Hindlimb muscle (tissue), 1 donor: Measurements from ENCODE around the gene TCF21. TPM values are rescaled to one million over a fixed set of nuclear protein-coding genes. Genes with fewer than 3 reads are reported as not detected.
"Not testable (repeated sequence)": the region's sequence is repeated elsewhere in the genome, so short reads cannot be mapped to it uniquely, and the experiment has no call there.

Source experiments
- DNase-seq: peaks from one replicate; pipeline ENCODE4 v3.0.0-alpha.2; 2013
- polyA plus RNA-seq: library from polyadenylated mRNA; unstranded; fragments of 120-200 nt; gene quantifications from one replicate; pipeline ENCODE4 v1.2.1, GENCODE V29; 2013; ENCODE audit not compliant: insufficient read length

Gene TCF21
- polyA plus RNA-seq, 1 donor, result 0.04 TPM

DNA sequence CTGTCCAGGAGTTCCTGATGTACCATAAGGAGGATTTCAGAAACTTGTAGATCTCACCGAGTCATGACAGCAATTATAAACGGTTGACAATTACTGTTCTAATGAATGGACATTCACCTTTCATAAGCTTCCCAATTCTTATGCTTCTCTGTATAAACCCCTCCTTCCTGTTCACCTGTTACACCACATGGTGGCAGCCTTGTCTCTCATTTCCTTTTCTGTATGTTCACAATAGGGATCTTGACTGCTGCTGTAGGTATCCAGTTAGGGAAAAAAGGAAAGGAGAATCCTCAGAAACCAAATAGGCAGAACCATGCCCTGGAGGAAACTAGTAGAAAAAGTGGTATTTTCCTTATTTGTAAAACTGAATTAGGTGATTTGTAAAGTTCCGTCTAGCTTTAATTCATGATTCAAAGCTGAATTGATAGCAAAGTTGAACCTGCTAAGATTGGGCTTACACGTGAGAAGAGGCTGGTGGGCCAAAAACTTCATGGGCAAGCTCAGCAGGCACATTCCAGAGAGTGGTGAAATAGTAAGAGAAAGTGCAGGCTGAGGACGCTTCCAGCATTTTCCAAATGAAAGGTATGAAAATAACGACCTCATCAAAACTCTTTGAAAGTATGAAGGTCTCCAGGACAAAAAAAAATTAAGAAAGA, 35.2 kb downstream of the TCF21 start:
- peak; percentile 72 for DNase-seq

DNA sequence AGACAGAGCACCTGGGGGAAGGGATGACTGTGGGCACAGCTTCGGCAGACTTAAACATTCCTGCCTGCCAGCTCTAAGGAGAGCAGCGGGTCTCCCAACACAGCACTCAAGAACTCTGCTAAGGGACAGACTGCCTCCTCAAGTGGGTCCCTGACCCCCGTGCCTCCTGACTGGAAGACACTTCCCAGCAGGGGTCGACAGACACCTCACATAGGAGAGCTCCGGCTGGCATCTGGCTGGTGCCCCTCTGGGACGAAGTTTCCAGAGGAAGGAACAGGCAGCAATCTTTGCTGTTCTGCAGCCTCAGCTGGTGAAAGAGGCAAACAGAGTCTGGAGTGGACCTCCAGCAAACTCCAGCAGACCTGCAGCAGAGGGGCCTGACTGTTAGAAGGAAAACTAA, 42.3 kb downstream of the TCF21 start:
- not testable (repeated sequence) for DNase-seq

DNA sequence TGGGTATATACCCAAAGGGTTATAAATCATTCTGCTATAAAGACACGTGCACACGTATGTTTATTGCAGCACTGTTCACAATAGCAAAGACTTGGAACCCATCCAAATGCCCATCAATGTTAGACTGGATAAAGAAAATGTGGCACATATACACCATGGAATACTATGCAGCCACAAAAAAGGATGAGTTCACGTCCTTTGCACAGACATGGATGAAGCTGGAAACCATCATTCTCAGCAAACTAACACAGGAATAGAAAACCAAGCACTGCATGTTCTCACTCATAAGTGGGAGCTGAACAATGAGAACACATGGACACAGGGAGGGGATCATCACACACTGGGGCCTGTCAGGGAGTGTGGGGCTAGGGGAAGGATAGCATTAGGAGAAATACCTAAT, 47.4 kb downstream of the TCF21 start:
- DNase-seq, result not testable (repeated sequence)

DNA sequence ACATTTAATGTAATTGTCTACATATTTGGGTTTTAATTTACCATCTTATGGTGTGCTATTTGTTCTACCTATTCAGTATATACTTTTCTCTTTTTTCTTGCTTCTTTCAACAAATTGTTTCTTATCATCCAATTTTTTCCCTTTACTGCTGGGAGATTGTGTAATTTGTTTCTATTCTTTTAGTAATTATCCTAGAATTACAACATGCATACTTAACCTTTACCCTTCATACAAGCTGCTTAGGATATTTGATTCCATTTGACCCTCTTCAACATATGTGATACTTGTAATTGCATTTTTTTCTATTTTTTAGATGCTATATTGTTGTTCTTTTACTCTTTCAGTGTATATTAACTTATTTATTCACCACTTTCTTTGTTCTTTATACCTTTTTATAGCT, 49.0 kb downstream of the TCF21 start:
- no peak for DNase-seq

DNA sequence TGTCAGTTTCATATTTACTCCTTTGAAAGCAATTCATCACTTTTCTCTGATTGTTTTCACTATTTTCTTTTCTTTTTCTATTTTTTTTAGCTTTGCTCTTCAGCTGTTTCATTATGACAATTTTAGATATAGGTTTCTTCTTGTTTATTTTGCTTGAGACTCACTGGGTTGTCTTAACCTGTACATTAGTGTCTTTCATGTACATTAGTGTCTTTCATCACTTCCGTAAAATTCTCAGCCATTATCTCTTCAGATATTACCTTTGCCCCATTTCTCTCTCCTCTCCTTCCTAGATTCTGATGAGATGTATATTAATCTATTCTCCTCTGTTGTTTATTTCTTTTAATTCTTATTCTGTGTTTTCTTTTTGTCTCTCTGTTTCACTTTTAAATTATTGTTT, 49.6 kb downstream of the TCF21 start:
- DNase-seq, result no peak

DNA sequence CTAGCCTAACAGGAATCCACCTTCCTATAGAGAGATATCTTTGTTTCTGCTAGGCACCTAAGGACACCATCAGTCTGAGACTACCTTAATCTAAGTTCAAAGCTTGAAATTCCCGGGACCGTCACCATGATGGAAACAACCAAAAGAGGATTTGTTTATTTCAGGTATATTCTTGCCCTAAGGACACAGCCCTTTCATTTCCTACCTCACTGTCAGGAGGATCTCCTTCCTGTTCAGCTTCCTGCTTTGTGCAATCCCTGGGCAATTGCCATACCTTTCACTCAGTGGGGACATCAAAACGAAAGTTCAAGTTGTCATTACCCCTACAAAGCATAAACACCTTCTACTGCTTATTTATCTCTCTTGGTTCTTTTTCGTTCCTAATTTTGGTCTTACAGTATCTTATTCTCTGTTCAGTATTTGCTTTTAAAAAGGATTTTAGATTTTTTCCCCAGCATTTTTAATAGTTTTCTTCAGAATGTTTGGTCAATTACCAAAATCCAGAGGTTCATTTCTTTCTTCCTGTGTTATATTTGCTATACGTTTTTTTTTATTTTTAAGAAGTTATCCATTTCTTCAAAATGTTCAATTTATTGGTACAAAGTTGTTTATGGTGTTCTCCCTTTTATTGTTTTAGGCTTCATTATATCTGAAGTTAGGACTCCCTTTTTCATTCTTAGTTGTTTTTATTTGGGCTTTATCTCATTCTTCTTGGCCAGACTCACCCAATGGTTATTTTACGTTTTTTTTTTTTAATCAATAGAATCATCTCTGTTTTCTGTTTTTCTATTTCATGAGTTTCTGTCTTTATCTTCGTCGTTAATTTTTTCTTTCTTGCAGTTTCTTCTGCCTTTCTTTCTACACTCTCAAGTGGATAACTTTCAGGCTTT, 51.1 kb downstream of the TCF21 start:
- DNase-seq, result no peak

Other genes starting within 250 kb of the TCF21 start
- 18.5 TPM for gene TBPL1, start 64.1 kb downstream of the TCF21 start, polyA plus RNA-seq
- 3.0 TPM for gene SLC2A12, start 163.5 kb downstream of the TCF21 start, polyA plus RNA-seq